CD8-positive, alpha-beta memory T cell (primary cell): ENCODE data around the gene EIF2B1. TPM values are rescaled to one million over a fixed set of nuclear protein-coding genes. Genes with fewer than 3 reads are reported as not detected.
"Not testable (repeated sequence)": the region's sequence is repeated elsewhere in the genome, so short reads cannot be mapped to it uniquely, and the experiment has no call there.

ENCODE experiments used
- CTCF ChIA-PET: fragments of 350-600 bp; sonication (Branson Sonifier 250); formaldehyde crosslinking; loops from one replicate; lab custom pipeline; 2021; ENCODE audit warnings: antibody characterized with exemption; lab: Charles Lee
- POLR2A ChIA-PET: fragments of 350-600 bp; sonication (Branson Sonifier 250); formaldehyde crosslinking; loops from one replicate; lab custom pipeline; 2021; ENCODE audit warnings: antibody characterized with exemption; lab: Charles Lee
- DNase-seq, 5 donors: peaks; one replicate each; pipeline versions ENCODE4 v3.0.0 to v3.0.0-alpha.2; 2020 to 2022; ENCODE audit warnings: mixed read lengths in 1 of 5
- H3K27ac ChIP-seq: one replicate; pipeline ENCODE4 v1.7.0; 2013; ENCODE audit warnings: low read depth, mild to moderate bottlenecking, low read length, moderate library complexity
- H3K27me3 ChIP-seq: 2 replicates; pipeline ENCODE4 v1.7.0; 2013; ENCODE audit warnings: low read length, mild to moderate bottlenecking; ENCODE audit not compliant: insufficient read depth, poor library complexity, severe bottlenecking
- H3K36me3 ChIP-seq: 2 replicates; pipeline ENCODE4 v1.7.0; 2013; ENCODE audit warnings: mild to moderate bottlenecking, low read length, moderate library complexity; ENCODE audit not compliant: insufficient read depth
- H3K4me1 ChIP-seq: 2 replicates; pipeline ENCODE4 v1.7.0; 2013; ENCODE audit warnings: mild to moderate bottlenecking, low read length, moderate library complexity; ENCODE audit not compliant: insufficient read depth
- H3K4me3 ChIP-seq: 2 replicates; pipeline ENCODE4 v1.7.0; 2013; ENCODE audit warnings: mild to moderate bottlenecking, low read length
- H3K9me3 ChIP-seq: 2 replicates; pipeline ENCODE4 v1.7.0; 2013; ENCODE audit warnings: mild to moderate bottlenecking, low read length
- H3K27ac Mint-ChIP-seq, 8 donors: one replicate each; pipeline ENCODE4 v1.8.0; 2020 to 2021; ENCODE audit warnings: mixed read lengths in 8 of 8, mild to moderate bottlenecking in 6 of 8, inconsistent platforms in 3 of 8, moderate library complexity in 3 of 8
- H3K27me3 Mint-ChIP-seq, 2 donors: one replicate each; pipeline ENCODE4 v1.8.0; 2020 to 2021; ENCODE audit warnings: mixed read lengths in 2 of 2, mild to moderate bottlenecking in 1 of 2, moderate library complexity in 1 of 2
- H3K36me3 Mint-ChIP-seq, 3 donors: one replicate each; pipeline ENCODE4 v1.8.0; 2020 to 2021; ENCODE audit warnings: mixed read lengths in 3 of 3, inconsistent platforms in 1 of 3, mild to moderate bottlenecking in 1 of 3
- H3K4me1 Mint-ChIP-seq, 3 donors: one replicate each; pipeline ENCODE4 v1.8.0; 2020 to 2021; ENCODE audit warnings: mixed read lengths in 3 of 3, inconsistent platforms in 1 of 3, mild to moderate bottlenecking in 1 of 3
- H3K4me3 Mint-ChIP-seq, 7 donors: one replicate each; pipeline ENCODE4 v1.8.0; 2020 to 2021; ENCODE audit warnings: mixed read lengths in 7 of 7, mild to moderate bottlenecking in 6 of 7, moderate library complexity in 4 of 7, inconsistent platforms in 2 of 7
- H3K9me3 Mint-ChIP-seq, 5 donors: one replicate each; pipeline ENCODE4 v1.8.0; 2020 to 2022; ENCODE audit warnings: mixed read lengths in 5 of 5, mild to moderate bottlenecking in 3 of 5, moderate library complexity in 2 of 5, inconsistent platforms in 1 of 5
- polyA plus RNA-seq: library from polyadenylated mRNA; unstranded; fragments of 300-500 nt; fragmentation: Illumina TruSeq; gene quantifications from one replicate; pipeline ENCODE4 v1.2.3, GENCODE V29; 2021
- total RNA-seq, 2 experiments: library from RNA; stranded (reverse); gene quantifications; one replicate each; pipeline ENCODE4 v1.2.3, GENCODE V29; 2021

The EIF2B1 gene
- total and polyA plus RNA-seq, 3 experiments from 2014 or later = 61.1 to 99.1 (median 91.3) TPM

DNA sequence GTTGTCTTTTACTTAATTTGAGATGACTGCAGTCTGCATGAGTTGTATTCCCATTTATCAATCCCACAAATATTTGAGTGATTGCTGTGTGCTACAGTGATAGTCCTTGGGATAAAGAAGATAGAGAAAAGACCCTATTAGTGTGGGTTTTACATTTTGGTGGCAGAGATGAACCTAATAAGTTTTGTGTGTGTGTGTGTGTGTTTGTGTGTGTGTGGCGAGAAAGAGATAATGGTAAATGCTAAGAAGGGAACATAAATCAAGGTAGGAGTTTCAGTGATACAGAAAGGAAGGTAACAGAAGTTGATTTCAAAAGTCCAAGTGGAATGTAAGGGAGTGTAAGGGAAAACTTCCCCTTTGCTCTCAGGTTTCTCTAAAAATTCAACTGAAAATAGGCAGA is 34.2 kb downstream of the EIF2B1 start:
- Histone ChIP-seq H3K27me3 (no peaks in the 10 kb centered on the region), H3K36me3 (peaks cover 25% of the 10 kb centered on the region), H3K27ac (no peak overlapping the region), H3K4me1 (peaks cover 9% of the 10 kb centered on the region), H3K9me3 (no peaks in the 10 kb centered on the region), H3K4me3 (no peak overlapping the region)
- H3K36me3 Mint-ChIP-seq = peaks cover 0 to 56% (median 6%) of the 10 kb centered on the region in 3 donors
- H3K9me3 Mint-ChIP-seq = no peaks in the 10 kb centered on the region
- H3K4me1 Mint-ChIP-seq = peaks cover 20 to 42% (median 33%) of the 10 kb centered on the region in 3 donors
- H3K27me3 Mint-ChIP-seq = no peaks in the 10 kb centered on the region
- ChIA-PET CTCF (no interaction called here), POLR2A (no interaction called here)
- H3K4me3 Mint-ChIP-seq = peak overlapping the region in 6 of 7 donors; percentile 4 to 89 (median 55)
- DNase-seq = no peak
- H3K27ac Mint-ChIP-seq = peak overlapping the region; percentile 2 to 89 (median 42)

DNA sequence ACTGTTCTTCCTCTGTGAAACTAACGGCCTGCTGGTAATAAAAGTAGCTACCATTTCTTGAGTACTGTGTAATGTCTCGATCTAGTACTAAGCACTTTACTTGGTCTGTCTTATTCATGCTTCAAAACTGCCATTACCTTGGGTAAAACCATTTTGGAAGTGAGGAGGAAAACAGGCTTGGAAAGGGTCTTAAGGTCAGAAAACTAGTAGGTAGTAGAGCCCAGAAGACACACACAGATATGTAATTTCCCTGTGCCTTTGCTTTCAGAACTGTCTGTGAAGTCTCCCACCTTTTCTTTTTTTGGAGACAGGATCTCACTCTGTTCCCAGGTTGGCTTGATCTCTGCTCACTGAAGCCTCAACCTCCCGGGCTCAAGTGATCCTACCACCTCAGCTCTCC is 35.0 kb downstream of the EIF2B1 start:
- peaks cover 0 to 55% (median 6%) of the 10 kb centered on the region in 3 donors for H3K36me3 Mint-ChIP-seq
- H3K27ac Mint-ChIP-seq = peak overlapping the region in 4 of 8 donors; percentile 12 to 89 (median 19)
- no peaks in the 10 kb centered on the region for H3K9me3 Mint-ChIP-seq
- Histone ChIP-seq H3K27ac (no peak overlapping the region), H3K27me3 (no peaks in the 10 kb centered on the region), H3K4me1 (peaks cover 9% of the 10 kb centered on the region), H3K9me3 (no peaks in the 10 kb centered on the region), H3K36me3 (peaks cover 25% of the 10 kb centered on the region), H3K4me3 (no peak overlapping the region)
- H3K4me1 Mint-ChIP-seq = peaks cover 19 to 37% (median 28%) of the 10 kb centered on the region in 3 donors
- ChIA-PET POLR2A (no interaction called here), CTCF (no interaction called here)
- H3K4me3 Mint-ChIP-seq = peak overlapping the region in 1 of 7 donors; percentile 62
- no peaks in the 10 kb centered on the region for H3K27me3 Mint-ChIP-seq
- no peak for DNase-seq

DNA sequence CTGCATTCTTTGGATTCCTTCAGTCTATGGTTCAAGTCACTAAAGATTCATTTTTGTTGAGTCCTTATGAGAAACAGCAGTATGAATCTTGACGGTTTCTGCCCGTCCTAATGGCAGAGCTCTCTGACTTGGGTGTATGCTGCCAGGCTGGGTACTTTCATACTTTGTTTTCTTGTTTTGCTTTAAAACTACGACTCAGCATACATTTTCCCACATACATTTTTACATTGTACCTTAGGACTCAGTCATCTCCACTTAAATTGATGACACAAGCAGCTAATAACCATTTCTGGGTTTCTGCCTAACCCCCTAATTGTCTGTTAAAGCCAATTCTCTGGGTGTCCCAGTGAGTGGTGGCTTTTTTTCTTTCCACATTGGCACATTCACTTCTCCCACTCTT is 36.4 kb downstream of the EIF2B1 start:
- Histone ChIP-seq H3K4me3 (no peak overlapping the region), H3K27ac (no peak overlapping the region), H3K36me3 (peaks cover 29% of the 10 kb centered on the region), H3K4me1 (no peaks in the 10 kb centered on the region), H3K27me3 (no peaks in the 10 kb centered on the region), H3K9me3 (no peaks in the 10 kb centered on the region)
- H3K36me3 Mint-ChIP-seq = peaks cover 0 to 58% (median 7%) of the 10 kb centered on the region in 3 donors
- no peaks in the 10 kb centered on the region for H3K27me3 Mint-ChIP-seq
- no peaks in the 10 kb centered on the region for H3K9me3 Mint-ChIP-seq
- no peak overlapping the region for H3K4me3 Mint-ChIP-seq
- CTCF ChIA-PET = interaction anchor here (1.2 kb wide), 1 partner anchor 14 kb away, joined by 3 read pairs; no protein-coding TSS in a partner anchor
- peaks cover 13 to 37% (median 23%) of the 10 kb centered on the region in 3 donors for H3K4me1 Mint-ChIP-seq
- POLR2A ChIA-PET = no interaction called here
- no peak for DNase-seq
- H3K27ac Mint-ChIP-seq = peak overlapping the region in 2 of 8 donors; percentile 3 to 6

DNA sequence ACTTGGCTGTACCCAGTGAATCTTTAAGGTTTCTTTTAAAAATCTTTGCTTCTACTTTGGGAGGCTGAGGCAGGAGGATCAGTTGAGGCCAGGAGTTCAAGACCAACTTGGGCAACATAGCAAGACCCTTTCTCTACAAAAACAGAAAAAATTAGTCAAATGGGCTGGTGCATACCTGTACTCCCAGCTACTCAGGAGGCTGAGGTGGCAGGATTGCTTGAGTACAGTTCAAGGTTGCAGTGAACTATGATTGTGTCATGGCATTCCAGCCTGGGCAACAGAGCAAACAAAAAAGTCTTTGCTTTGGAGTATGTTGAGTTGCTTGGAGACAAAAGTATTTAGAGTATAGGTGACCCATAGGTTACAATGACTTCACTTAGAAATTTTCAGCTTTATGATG is 37.8 kb downstream of the EIF2B1 start:
- Mint-ChIP-seq H3K27me3 (no peaks in the 10 kb centered on the region), H3K4me1 (peaks cover 12 to 34% (median 30%) of the 10 kb centered on the region in 3 donors), H3K4me3 (no peak overlapping the region), H3K9me3 (no peaks in the 10 kb centered on the region), H3K27ac (peak overlapping the region in 4 of 8 donors; percentile 21 to 72 (median 38)), H3K36me3 (peaks cover 0 to 63% (median 9%) of the 10 kb centered on the region in 3 donors)
- no peak for DNase-seq
- Histone ChIP-seq H3K4me3 (no peak overlapping the region), H3K4me1 (no peaks in the 10 kb centered on the region), H3K9me3 (no peaks in the 10 kb centered on the region), H3K36me3 (peaks cover 41% of the 10 kb centered on the region), H3K27me3 (no peaks in the 10 kb centered on the region), H3K27ac (no peak overlapping the region)
- ChIA-PET POLR2A (interaction anchor here (0.6 kb wide), 1 partner anchor 119 kb away, joined by 8 read pairs; no protein-coding TSS in a partner anchor), CTCF (no interaction called here)

DNA sequence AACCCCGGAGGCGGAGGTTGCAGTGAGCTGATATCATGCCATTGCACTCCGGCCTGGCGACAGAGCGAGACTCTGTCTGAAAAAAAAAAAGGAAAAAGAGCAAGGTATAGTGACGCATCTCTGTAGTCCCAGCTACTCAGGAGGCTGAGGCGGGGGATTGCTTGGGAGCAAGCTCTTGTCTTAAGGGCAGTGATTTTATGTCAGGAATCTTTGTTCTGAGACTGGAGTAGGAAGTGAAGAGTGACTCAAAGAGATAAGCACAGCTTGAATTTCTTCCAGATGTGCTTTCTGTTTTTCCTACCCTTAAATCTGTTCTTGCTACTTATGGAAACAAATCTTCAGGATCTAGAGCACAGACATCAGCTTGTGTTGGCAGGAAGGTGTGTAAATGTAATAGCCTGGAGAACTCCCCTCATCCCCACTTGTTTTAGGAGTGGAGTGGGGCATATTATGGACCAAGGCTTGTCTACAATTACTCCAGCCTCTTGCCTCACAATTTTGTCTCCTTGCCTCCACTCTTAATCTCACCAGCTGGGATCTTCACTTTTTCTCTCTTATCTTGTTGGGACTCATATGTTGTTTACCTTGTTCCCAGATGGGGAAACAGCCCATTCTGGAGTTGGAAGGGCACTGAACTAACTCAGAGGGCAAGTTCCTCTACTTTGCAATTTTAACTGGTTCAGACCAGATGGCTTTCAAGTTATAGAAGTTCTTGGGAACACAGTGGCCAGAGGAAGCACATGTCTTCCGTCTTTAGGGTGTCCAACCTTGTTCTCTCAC is 41.6 kb downstream of the EIF2B1 start:
- peaks cover 59% of the 10 kb centered on the region for H3K36me3 ChIP-seq
- no peaks in the 10 kb centered on the region for H3K9me3 Mint-ChIP-seq
- H3K27ac ChIP-seq = no peak overlapping the region
- H3K36me3 Mint-ChIP-seq = peaks cover 0 to 77% (median 16%) of the 10 kb centered on the region in 3 donors
- H3K27me3 Mint-ChIP-seq = no peaks in the 10 kb centered on the region
- peaks cover 21% of the 10 kb centered on the region for H3K4me1 ChIP-seq
- peaks cover 27 to 57% (median 48%) of the 10 kb centered on the region in 3 donors for H3K4me1 Mint-ChIP-seq
- DNase-seq = no peak
- H3K27me3 ChIP-seq = no peaks in the 10 kb centered on the region
- H3K4me3 ChIP-seq = no peak overlapping the region
- H3K27ac Mint-ChIP-seq = peak overlapping the region in 5 of 8 donors; percentile 4 to 87 (median 56)
- H3K9me3 ChIP-seq = no peaks in the 10 kb centered on the region
- CTCF ChIA-PET = interaction anchor here (1.7 to 2.9 kb wide), 2 partner anchors 9 to 10 kb away, joined by 6 to 8 read pairs; partner anchors contain the start of gene DDX55
- POLR2A ChIA-PET = no interaction called here
- H3K4me3 Mint-ChIP-seq = peak overlapping the region in 1 of 7 donors; percentile 65

DNA sequence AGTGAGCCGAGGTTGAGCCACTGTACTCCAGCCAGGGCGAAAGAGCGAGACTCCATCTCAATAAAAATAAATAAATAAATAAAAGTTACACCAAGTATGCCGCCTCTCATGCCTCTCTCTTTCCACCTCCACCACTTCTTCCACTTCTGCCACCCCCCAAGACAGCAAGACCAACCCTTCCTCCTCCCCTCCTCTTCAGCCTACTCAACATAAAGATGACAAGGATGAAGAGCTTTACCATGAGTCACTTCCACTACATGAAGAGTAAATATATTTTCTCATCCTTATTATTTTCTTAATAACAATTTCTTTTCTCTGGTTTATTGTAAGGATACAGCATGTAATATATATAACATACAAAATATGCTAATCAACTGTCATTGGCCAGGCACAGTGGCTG is 52.7 kb downstream of the EIF2B1 start:
- peaks cover 20 to 23% (median 21%) of the 10 kb centered on the region in 3 donors for H3K4me1 Mint-ChIP-seq
- peak overlapping the region in 1 of 8 donors; percentile 69 for H3K27ac Mint-ChIP-seq
- Histone ChIP-seq H3K27me3 (no peaks in the 10 kb centered on the region), H3K4me1 (peaks cover 24% of the 10 kb centered on the region), H3K36me3 (no peaks in the 10 kb centered on the region), H3K27ac (no peak overlapping the region), H3K9me3 (no peaks in the 10 kb centered on the region), H3K4me3 (no peak overlapping the region)
- H3K9me3 Mint-ChIP-seq = no peaks in the 10 kb centered on the region
- peak overlapping the region in 2 of 7 donors; percentile 63 to 99 for H3K4me3 Mint-ChIP-seq
- ChIA-PET CTCF (interaction anchor here (1.7 kb wide), 1 partner anchor 311 kb away, joined by 6 read pairs; no protein-coding TSS in a partner anchor), POLR2A (interaction anchor here (0.6 kb wide), 1 partner anchor 1083 kb away, joined by 8 read pairs; no protein-coding TSS in a partner anchor)
- DNase-seq = no peak
- peaks cover 0 to 17% (median 2%) of the 10 kb centered on the region in 3 donors for H3K36me3 Mint-ChIP-seq
- no peaks in the 10 kb centered on the region for H3K27me3 Mint-ChIP-seq

DNA sequence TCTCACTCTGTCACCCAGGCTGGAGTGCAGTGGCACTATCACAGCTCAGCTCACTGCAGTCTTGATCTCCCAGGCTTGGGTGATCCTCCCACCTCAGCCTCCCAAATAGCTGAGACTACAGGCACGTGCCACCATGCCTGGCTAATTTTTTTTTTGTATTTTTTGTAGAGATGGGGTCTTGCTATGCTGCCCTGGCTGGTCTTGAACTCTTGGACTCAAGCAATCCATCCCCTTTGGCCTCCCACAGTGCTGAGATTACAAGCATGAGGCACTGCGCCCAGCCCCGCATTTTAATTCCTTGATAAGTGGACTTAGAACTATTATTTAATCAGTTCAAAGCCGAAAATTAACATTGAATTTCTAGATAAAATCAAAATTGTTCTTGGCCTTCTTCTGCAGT is 54.7 kb downstream of the EIF2B1 start:
- peaks cover 9 to 14% (median 10%) of the 10 kb centered on the region in 3 donors for H3K4me1 Mint-ChIP-seq
- DNase-seq, H3K4me3 Mint-ChIP-seq, H3K27me3 Mint-ChIP-seq, CTCF ChIA-PET, H3K9me3 ChIP-seq, H3K27ac ChIP-seq, H3K36me3 Mint-ChIP-seq, H3K36me3 ChIP-seq, H3K9me3 Mint-ChIP-seq, H3K27me3 ChIP-seq, H3K4me3 ChIP-seq, POLR2A ChIA-PET: not testable (repeated sequence)
- H3K4me1 ChIP-seq = peaks cover 15% of the 10 kb centered on the region
- peak overlapping the region in 1 of 8 donors; percentile 14 for H3K27ac Mint-ChIP-seq

DNA sequence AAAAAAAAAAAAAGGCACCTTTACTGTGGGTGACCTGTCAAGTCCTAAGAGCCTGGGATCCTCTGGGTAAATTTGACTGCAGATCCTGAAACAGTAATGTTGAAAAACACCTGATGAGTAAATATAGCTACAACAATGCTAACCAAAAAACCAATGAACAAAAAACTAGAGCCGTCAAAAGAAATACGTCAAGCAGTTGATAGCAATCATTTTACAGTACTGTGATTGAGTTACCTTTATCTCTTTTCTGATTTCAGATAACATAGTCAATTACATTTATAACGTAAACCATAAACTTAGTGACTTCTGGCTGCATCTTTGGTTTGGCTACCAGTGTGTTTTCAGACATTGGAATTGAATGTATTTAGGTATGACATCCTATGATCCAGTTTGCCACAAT is 55.2 kb downstream of the EIF2B1 start:
- Mint-ChIP-seq H3K4me3 (peak overlapping the region in 1 of 7 donors; percentile 50), H3K9me3 (no peaks in the 10 kb centered on the region), H3K27ac (peak overlapping the region in 2 of 8 donors; percentile 14 to 68), H3K36me3 (peaks cover 0 to 5% (median 2%) of the 10 kb centered on the region in 3 donors), H3K27me3 (no peaks in the 10 kb centered on the region), H3K4me1 (peaks cover 9 to 11% (median 10%) of the 10 kb centered on the region in 3 donors)
- no peaks in the 10 kb centered on the region for H3K27me3 ChIP-seq
- no peak overlapping the region for H3K4me3 ChIP-seq
- DNase-seq = no peak
- CTCF ChIA-PET = no interaction called here
- POLR2A ChIA-PET = no interaction called here
- H3K36me3 ChIP-seq = no peaks in the 10 kb centered on the region
- no peak overlapping the region for H3K27ac ChIP-seq
- H3K9me3 ChIP-seq = no peaks in the 10 kb centered on the region
- peaks cover 13% of the 10 kb centered on the region for H3K4me1 ChIP-seq
